ENCODE measurements around the gene UBXN1. TPM values are rescaled to one million over a fixed set of nuclear protein-coding genes. Genes with fewer than 3 reads are reported as not detected.
"Not testable (repeated sequence)": the region's sequence is repeated elsewhere in the genome, so short reads cannot be mapped to it uniquely, and the experiment has no call there.

UBXN1 gene
- total RNA-seq, 1 donor from 2014 or later: 113 TPM

DNA sequence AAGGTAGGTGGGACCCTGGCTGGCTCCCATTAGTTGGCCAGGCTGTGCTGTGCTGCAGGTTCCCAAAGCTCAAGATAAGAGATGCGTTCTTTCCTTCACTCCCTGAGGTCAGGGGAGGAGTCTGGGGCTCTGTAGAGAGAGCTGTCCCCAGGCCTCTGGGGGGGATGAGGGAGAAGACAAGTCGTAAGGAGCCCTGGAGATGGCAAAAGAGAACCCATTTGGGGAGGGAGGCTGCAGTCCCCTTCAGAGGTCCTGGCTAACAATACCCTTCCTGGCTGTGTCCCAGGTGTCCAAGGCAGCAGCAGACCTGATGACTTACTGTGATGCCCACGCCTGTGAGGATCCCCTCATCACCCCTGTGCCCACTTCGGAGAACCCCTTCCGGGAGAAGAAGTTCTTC lies 29.5 kb upstream of the UBXN1 start:
- Mint-ChIP-seq H3K36me3 (ENCODE audit: low read depth) (peaks cover 11% of the 10 kb centered on the region), H3K4me1 (peaks cover 51% of the 10 kb centered on the region), H3K4me3 (peak overlapping the region; percentile 92), H3K27me3 (ENCODE audit: low read depth) (peaks cover 10% of the 10 kb centered on the region), H3K27ac (ENCODE audit: unreplicated experiment) (no peak overlapping the region), H3K9me3 (no peaks in the 10 kb centered on the region)
- DNase-seq (ENCODE audit: low read depth, low spot score): no peak
- TF ChIP-seq, protein P1, sequence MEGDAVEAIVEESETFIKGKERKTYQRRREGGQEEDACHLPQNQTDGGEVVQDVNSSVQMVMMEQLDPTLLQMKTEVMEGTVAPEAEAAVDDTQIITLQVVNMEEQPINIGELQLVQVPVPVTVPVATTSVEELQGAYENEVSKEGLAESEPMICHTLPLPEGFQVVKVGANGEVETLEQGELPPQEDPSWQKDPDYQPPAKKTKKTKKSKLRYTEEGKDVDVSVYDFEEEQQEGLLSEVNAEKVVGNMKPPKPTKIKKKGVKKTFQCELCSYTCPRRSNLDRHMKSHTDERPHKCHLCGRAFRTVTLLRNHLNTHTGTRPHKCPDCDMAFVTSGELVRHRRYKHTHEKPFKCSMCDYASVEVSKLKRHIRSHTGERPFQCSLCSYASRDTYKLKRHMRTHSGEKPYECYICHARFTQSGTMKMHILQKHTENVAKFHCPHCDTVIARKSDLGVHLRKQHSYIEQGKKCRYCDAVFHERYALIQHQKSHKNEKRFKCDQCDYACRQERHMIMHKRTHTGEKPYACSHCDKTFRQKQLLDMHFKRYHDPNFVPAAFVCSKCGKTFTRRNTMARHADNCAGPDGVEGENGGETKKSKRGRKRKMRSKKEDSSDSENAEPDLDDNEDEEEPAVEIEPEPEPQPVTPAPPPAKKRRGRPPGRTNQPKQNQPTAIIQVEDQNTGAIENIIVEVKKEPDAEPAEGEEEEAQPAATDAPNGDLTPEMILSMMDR (conservative IDR thresholded peaks at IDR 0.05): no peak

DNA sequence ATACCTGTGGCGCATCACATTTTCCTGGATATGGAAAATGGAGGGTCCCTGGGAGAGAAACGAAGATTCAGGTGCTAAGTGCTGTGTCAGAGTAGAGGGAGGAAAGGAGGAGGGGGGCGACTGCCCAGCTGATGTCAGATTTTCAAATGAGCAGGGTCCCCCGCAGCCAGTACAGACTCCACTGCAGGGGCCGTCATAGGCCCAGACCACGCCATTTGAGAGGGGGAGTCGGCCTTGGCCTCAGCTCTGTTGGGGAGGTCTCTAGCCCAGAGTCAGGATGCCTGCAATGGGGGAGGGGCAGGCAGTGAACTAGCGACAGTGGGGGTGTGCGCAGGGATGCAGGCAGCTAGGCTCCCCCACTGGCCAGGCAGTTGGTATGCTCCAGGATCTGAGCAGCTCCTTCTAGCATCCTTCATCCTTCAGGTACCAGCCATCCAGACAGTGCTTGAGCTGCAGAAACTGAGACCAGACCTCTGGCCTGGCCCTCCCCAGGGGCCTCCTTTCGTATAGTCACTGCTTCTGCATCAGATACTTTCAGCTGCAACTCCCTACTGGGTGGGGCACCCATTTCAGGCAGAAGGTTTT lies 28.5 kb upstream of the UBXN1 start, which contains the start of the genes BSCL2 and GNG3:
Gene BSCL2 (minus strand): TSS at position 148 of the 585 bp plus-strand sequence. CDS start 229 bp downstream, outside the sequence.
Gene GNG3 (plus strand): TSS at position 400 of the 585 bp plus-strand sequence. CDS start 620 bp downstream, outside the sequence.
- H3K4me3 Mint-ChIP-seq: peak within 1 kb of the TSS; percentile 92
- DNase-seq (ENCODE audit: low read depth, low spot score): peak; percentile 84
- H3K27ac Mint-ChIP-seq (ENCODE audit: unreplicated experiment): peak within 1 kb of the TSS; percentile 98
- H3K4me1 Mint-ChIP-seq: peaks cover 51% of the 10 kb centered on the region
- H3K36me3 Mint-ChIP-seq (ENCODE audit: low read depth): peaks cover 12% of the 10 kb centered on the region
- TF ChIP-seq, protein P1 (conservative IDR thresholded peaks at IDR 0.05): no peak
- H3K9me3 Mint-ChIP-seq: no peaks in the 10 kb centered on the region
- H3K27me3 Mint-ChIP-seq (ENCODE audit: low read depth): peaks cover 10% of the 10 kb centered on the region

DNA sequence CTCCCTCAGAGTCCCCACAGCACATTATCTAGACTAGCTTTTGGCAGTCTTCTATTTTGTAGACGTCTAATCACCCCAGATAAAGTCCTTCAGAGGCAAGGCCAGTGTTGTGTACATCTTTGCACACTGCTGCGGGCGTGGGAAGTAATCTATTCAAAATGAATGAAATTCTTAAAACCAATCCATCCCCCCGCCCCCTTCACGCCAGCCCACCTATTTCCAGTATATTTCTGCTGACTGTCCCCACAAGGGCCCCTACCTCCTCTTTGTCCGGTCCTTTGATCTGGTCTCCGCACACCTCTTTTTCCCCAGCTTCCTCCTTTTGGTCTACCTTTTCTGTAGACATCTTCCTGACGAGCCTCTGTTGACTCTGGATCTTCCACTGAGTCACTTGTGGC lies 28.0 kb upstream of the UBXN1 start:
- TF ChIP-seq, protein P1 (conservative IDR thresholded peaks at IDR 0.05): no peak
- no peaks in the 10 kb centered on the region for H3K9me3 Mint-ChIP-seq

DNA sequence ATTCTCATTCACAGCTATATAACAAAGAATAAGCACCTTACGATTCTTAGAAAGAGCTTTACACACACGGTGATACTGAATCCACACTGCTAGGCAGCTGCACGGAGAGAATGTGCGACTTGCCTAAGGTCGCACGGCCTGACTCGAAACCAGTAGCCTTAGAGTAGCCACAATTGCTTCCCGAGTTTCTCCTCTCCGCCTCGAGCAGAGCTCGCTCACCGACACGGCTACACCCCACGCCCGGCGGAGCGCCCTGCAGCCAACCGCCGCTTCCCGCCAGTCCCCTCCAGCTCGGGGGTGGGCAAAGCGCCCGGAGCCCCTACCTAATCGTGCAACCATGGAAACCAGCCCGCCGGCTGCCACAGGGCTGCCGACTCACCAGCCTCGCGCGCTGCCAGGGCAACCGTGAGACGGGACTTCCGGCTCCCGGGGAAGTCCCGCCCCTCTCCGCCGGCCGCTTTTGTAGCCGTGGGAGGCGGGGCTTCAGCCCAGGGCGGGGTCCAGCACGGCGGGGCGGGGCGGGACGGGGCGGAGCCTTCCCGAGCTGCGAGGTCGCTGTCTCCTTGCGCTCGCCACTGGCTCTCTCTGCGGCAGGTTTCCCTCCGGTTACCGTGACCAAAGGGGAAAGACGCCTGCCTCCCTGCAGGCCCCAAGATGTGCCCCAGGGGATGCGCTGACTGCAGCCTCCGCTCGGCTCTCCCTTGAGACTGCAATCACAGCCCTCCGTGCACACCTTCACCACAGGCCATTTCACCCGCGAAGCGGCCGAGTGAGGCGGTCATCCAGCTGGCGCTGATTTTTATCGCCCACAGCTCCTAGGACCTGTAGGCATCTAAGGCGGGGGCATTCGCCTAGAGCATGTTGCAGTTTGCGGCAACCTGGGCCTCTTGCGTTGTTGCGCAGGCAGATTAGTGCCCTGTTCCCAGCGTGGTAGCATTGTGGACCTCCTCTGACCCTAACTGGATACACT lies 27.3 kb upstream of the UBXN1 start:
- Mint-ChIP-seq H3K9me3 (no peaks in the 10 kb centered on the region), H3K4me1 (peaks cover 51% of the 10 kb centered on the region), H3K4me3 (peak overlapping the region; percentile 93), H3K27me3 (ENCODE audit: low read depth) (peaks cover 10% of the 10 kb centered on the region), H3K36me3 (ENCODE audit: low read depth) (peaks cover 12% of the 10 kb centered on the region), H3K27ac (ENCODE audit: unreplicated experiment) (peak overlapping the region; percentile 98)
- TF ChIP-seq, protein P1 (conservative IDR thresholded peaks at IDR 0.05): no peak
- DNase-seq (ENCODE audit: low read depth, low spot score): peak; percentile 90

More for the DNA sequence above, 28.0 kb upstream of the UBXN1 start:
- DNase-seq (ENCODE audit: low read depth, low spot score): no peak
- Mint-ChIP-seq H3K27me3 (ENCODE audit: low read depth) (peaks cover 10% of the 10 kb centered on the region), H3K4me3 (peak overlapping the region; percentile 92), H3K36me3 (ENCODE audit: low read depth) (peaks cover 11% of the 10 kb centered on the region), H3K27ac (ENCODE audit: unreplicated experiment) (peak overlapping the region; percentile 98), H3K4me1 (peaks cover 51% of the 10 kb centered on the region)

DNA sequence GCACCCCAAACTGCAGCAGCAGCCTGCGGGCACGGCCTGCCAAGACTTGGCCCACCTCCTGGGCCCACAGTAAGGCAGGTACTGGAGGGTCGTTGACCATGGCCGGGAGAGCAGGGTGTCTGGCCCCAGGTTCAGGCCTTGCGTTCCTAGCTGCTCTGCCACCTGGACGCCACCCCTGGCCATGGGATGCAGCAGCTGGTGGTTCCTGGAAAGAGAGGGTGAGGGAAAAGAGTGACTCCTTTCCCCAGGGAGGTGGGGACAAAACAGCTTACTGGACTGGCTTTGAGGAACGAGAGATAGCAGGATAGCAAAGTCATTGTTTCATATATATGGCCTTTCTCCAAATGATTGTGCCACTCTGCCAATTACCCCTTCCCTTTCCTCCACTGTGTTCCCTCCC lies 26.5 kb upstream of the UBXN1 start:
- H3K4me1 Mint-ChIP-seq: peaks cover 48% of the 10 kb centered on the region
- H3K4me3 Mint-ChIP-seq: peak overlapping the region; percentile 93
- peaks cover 10% of the 10 kb centered on the region for H3K27me3 Mint-ChIP-seq (ENCODE audit: low read depth)
- no peak for DNase-seq (ENCODE audit: low read depth, low spot score)
- peaks cover 12% of the 10 kb centered on the region for H3K36me3 Mint-ChIP-seq (ENCODE audit: low read depth)
- TF ChIP-seq, protein P1 (conservative IDR thresholded peaks at IDR 0.05): no peak
- no peaks in the 10 kb centered on the region for H3K9me3 Mint-ChIP-seq
- H3K27ac Mint-ChIP-seq (ENCODE audit: unreplicated experiment): peak overlapping the region; percentile 95

DNA sequence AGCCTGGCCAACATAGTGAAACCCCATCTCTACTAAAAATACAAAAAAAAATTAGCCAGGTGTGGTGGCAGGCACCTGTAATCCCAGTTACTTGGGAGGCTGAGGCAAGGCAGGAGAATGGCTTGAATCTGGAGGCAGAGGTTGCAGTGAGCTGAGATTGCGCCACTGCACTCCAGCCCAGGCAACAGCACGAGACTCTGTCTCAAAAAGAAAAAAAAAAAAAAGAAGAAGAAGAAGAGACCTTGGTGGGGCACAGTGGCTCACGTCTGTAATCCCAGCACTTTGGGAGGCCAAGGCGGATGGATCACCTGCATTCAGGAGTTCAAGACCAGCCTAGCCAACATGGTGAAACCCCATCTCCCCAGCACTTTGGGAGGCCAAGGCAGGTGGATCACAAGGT lies 25.0 kb upstream of the UBXN1 start:
- H3K27me3 Mint-ChIP-seq (ENCODE audit: low read depth); H3K9me3 Mint-ChIP-seq; DNase-seq (ENCODE audit: low read depth, low spot score): not testable (repeated sequence)

More for the DNA sequence above, 25.0 kb upstream of the UBXN1 start:
- not testable (repeated sequence) for H3K27ac Mint-ChIP-seq (ENCODE audit: unreplicated experiment)
- Mint-ChIP-seq H3K36me3 (ENCODE audit: low read depth) (peaks cover 12% of the 10 kb centered on the region), H3K4me3 (peak overlapping the region; percentile 34), H3K4me1 (peaks cover 33% of the 10 kb centered on the region)

All from neural crest cell (in vitro differentiated cells).